ENCODE data around the gene PAQR5. TPM values are rescaled to one million over a fixed set of nuclear protein-coding genes. Genes with fewer than 3 reads are reported as not detected.

PAQR5 gene
- total and polyA plus RNA-seq, 10 donors = 0.03 to 0.58 (median 0.27) TPM; not detected in 5

GRCh38 chr15:69389426-69389825, 90.7 kb downstream of the PAQR5 start:
- H3K9me3 ChIP-seq = no peaks in the 10 kb centered on the region
- WGBS, 5 donors = 87 to 94% (median 90%) methylated on average over 7 of the region's 7 CpGs
- no peak for DNase-seq
- H3K36me3 ChIP-seq = no peaks in the 10 kb centered on the region
- intact Hi-C loops (cut with DNase I; ENCODE audit: low total_unique reads) = no loop called here
- peaks cover 0 to 4% (median 2%) of the 10 kb centered on the region in 6 donors for H3K4me1 ChIP-seq
- H3K27ac ChIP-seq = no peak overlapping the region
- no peak overlapping the region for H3K4me3 ChIP-seq
- no peaks in the 10 kb centered on the region for H3K27me3 ChIP-seq (replicated peaks in 1 of 7)
- TF ChIP-seq POLR2A (IDR thresholded peaks at IDR 0.05) (no peak), POLR2AphosphoS5 (IDR thresholded peaks at IDR 0.05) (no peak), CTCF (IDR thresholded peaks at IDR 0.05 in 8 of 11, conservative IDR thresholded peaks at IDR 0.05 in 3 of 11) (no peak)

DNA sequence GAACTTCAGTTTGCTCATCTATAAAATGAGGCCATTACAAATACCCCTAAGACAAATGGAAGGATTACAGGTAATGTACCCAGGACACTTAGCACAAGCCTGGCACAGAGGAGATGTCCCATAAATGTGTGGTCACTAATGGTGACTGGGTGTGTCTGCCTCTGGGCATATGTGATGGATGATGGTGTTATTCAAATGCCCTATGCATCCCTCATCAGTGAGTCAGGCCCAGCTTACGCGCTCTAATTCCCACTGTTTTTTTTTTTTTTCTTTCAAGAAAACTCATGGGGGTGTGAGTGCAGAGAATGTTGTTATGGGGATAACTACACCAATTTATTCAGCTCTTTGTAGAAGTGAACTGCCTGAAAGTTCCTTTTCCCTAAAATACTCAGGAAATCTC, 91.9 kb downstream of the PAQR5 start:
- no peaks in the 10 kb centered on the region for H3K36me3 ChIP-seq
- peaks cover 0 to 10% (median 8%) of the 10 kb centered on the region in 6 donors for H3K4me1 ChIP-seq
- no peak overlapping the region for H3K27ac ChIP-seq
- 94 to 98% (median 96%) methylated on average over 2 of the region's 2 CpGs for WGBS, 5 donors
- intact Hi-C loops (cut with DNase I; ENCODE audit: low total_unique reads) = no loop called here
- H3K27me3 ChIP-seq (replicated peaks in 1 of 7) = peaks cover 0 to 10% (median 0%) of the 10 kb centered on the region in 7 donors
- H3K9me3 ChIP-seq = no peaks in the 10 kb centered on the region
- H3K4me3 ChIP-seq = no peak overlapping the region
- TF ChIP-seq POLR2A (IDR thresholded peaks at IDR 0.05) (no peak), CTCF (IDR thresholded peaks at IDR 0.05 in 8 of 11, conservative IDR thresholded peaks at IDR 0.05 in 3 of 11) (no peak), POLR2AphosphoS5 (IDR thresholded peaks at IDR 0.05) (no peak)
- no peak for DNase-seq

DNA sequence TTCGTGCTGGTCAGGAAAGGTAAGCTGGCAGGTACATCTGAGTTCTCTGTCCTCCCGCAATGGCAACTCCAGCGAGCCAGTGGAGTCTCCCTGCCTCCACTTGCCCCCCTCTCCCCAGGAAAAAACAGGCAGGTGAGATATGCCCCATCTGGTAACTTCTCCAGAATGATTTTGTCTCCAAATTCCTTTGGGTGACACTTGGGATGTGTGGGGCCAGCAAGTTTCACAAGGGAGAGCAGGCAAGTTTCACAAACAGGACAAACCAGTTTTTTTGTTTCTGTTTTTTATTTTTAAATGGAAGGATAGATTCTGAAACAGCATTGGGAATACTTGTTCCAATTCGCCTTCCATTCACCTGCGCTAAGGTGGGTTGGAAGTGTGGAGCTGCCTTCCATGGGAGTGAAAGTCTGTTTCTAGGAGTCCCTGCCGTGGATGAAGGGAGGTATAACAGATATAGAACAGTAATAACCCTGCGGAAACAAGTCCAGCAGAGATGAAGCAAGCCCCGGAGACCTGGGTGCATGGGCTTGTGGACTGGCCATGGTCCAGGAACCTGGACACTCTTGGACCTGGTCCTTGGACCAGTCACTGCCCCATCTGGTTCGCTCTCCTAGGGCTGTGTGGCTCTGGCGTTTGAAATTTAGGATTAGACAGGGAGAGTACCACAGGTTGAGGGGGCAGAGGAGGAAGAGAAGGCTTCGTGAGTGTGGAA, 92.5 kb downstream of the PAQR5 start:
- H3K36me3 ChIP-seq = no peaks in the 10 kb centered on the region
- H3K4me1 ChIP-seq = peaks cover 0 to 10% (median 8%) of the 10 kb centered on the region in 6 donors
- WGBS, 5 donors = 88 to 95% (median 90%) methylated on average over 8 to 11 of the region's 11 CpGs
- H3K9me3 ChIP-seq = no peaks in the 10 kb centered on the region
- no peak overlapping the region for H3K4me3 ChIP-seq
- H3K27ac ChIP-seq = no peak overlapping the region
- peaks cover 0 to 15% (median 0%) of the 10 kb centered on the region in 7 donors for H3K27me3 ChIP-seq (replicated peaks in 1 of 7)
- TF ChIP-seq CTCF (IDR thresholded peaks at IDR 0.05 in 8 of 11, conservative IDR thresholded peaks at IDR 0.05 in 3 of 11) (no peak), POLR2A (IDR thresholded peaks at IDR 0.05) (no peak), POLR2AphosphoS5 (IDR thresholded peaks at IDR 0.05) (no peak)
- intact Hi-C loops (cut with DNase I; ENCODE audit: low total_unique reads) = no loop called here
- no peak for DNase-seq

- peaks cover 0 to 10% (median 8%) of the 10 kb centered on the region in 6 donors for H3K4me1 ChIP-seq
- WGBS, 5 donors = 66 to 84% (median 77%) methylated on average over 4 of the region's 4 CpGs
- TF ChIP-seq CTCF (IDR thresholded peaks at IDR 0.05 in 8 of 11, conservative IDR thresholded peaks at IDR 0.05 in 3 of 11) (no peak), POLR2A (IDR thresholded peaks at IDR 0.05) (no peak), POLR2AphosphoS5 (IDR thresholded peaks at IDR 0.05) (no peak)
- H3K9me3 ChIP-seq = no peaks in the 10 kb centered on the region
- H3K27me3 ChIP-seq (replicated peaks in 1 of 7) = peaks cover 0 to 15% (median 0%) of the 10 kb centered on the region in 7 donors
- intact Hi-C loops (cut with DNase I; ENCODE audit: low total_unique reads) = no loop called here
- no peaks in the 10 kb centered on the region for H3K36me3 ChIP-seq
- H3K4me3 ChIP-seq = no peak overlapping the region
- H3K27ac ChIP-seq = no peak overlapping the region
- DNase-seq = no peak
These were observed 93.6 kb downstream of the PAQR5 start for GRCh38 chr15:69392352-69392751.
